Measurements from ENCODE around the gene BATF3.
"Not testable (repeated sequence)": the region's sequence is repeated elsewhere in the genome, so short reads cannot be mapped to it uniquely, and the experiment has no call there.

BATF3 gene

DNA sequence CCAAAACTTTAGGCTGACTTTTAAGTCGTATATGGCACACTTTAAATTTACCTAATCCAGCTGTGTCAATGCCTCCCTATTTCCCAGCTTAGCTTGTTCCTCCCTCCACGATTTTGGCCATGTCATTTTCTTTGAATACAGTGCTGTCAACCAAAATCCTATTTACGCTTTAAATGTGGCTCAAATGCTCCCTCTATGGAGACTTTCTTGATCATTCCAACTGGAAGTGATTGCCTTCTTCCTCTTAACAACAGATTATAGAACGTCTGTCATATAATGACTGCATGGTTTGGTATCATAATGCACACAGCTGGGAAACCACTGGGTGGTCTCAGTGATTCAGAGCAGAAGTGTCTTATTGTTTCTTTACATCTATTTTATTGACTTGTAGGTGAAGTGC lies 18.9 kb upstream of the BATF3 start:
- DNase-seq (ENCODE audit: low read depth), result peak; percentile 23
- no peak overlapping the region for H3K4me3 ChIP-seq (replicated peaks; ENCODE audit: low read depth, low read length)
- TF ChIP-seq, protein P1, sequence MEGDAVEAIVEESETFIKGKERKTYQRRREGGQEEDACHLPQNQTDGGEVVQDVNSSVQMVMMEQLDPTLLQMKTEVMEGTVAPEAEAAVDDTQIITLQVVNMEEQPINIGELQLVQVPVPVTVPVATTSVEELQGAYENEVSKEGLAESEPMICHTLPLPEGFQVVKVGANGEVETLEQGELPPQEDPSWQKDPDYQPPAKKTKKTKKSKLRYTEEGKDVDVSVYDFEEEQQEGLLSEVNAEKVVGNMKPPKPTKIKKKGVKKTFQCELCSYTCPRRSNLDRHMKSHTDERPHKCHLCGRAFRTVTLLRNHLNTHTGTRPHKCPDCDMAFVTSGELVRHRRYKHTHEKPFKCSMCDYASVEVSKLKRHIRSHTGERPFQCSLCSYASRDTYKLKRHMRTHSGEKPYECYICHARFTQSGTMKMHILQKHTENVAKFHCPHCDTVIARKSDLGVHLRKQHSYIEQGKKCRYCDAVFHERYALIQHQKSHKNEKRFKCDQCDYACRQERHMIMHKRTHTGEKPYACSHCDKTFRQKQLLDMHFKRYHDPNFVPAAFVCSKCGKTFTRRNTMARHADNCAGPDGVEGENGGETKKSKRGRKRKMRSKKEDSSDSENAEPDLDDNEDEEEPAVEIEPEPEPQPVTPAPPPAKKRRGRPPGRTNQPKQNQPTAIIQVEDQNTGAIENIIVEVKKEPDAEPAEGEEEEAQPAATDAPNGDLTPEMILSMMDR (IDR thresholded peaks at IDR 0.05; ENCODE audit: low read length, missing control alignments), result peak; percentile 16

DNA sequence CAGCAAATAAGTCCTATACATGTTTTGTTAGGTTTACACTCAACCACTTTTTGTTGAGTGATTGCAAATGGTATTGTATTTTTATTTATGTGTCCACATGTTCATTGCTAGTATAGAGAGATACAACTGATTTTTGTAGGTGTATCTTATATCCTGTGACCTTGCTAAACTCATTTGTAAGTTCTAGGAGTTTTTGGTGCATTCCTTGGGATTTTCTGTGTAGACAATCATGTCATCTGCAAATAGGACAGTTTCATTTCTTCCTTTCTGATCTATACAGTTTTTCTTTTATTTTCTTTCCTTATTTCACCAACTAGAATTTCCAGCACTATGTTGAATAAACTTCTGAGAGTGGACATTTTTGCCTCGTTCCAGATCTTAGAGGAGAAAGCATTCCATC lies 16.5 kb upstream of the BATF3 start:
- TF ChIP-seq, protein P1 (IDR thresholded peaks at IDR 0.05; ENCODE audit: low read length, missing control alignments), result no peak
- H3K4me3 ChIP-seq (replicated peaks; ENCODE audit: low read depth, low read length), result no peak overlapping the region
- no peak for DNase-seq (ENCODE audit: low read depth)

DNA sequence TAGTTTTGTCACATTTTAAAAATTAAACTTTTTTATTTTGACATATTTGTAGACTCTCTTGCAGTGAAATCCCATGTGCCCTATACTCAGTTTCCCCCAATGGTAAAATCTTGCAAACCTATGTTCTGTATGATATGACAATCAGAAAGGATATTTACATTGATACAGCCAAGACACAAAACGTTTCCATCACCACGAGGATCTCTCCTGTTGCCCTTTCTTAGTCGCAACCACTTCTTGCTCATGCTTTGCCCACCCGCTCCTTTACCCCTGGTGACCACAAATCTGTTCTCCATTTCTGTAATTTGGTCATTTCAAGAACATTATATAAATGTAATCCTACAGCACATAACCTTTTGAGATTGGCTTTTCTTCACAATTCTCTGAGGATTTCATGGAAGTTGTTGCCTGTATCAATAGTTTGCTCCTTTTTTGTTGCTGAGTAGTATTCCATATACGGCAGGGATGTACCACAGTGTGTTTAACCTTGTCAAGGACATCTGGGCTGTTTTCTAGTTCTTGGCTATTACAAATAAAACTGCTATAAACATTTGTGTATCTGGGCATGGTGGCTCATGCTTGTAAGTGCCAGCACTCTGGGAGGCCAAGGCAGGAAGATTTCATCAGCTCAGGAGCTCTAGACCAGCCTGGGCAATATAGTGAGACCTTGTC lies 14.0 kb upstream of the BATF3 start:
- no peak for DNase-seq (ENCODE audit: low read depth)
- TF ChIP-seq, protein P1 (IDR thresholded peaks at IDR 0.05; ENCODE audit: low read length, missing control alignments), result no peak
- H3K4me3 ChIP-seq (replicated peaks; ENCODE audit: low read depth, low read length), result no peak overlapping the region

DNA sequence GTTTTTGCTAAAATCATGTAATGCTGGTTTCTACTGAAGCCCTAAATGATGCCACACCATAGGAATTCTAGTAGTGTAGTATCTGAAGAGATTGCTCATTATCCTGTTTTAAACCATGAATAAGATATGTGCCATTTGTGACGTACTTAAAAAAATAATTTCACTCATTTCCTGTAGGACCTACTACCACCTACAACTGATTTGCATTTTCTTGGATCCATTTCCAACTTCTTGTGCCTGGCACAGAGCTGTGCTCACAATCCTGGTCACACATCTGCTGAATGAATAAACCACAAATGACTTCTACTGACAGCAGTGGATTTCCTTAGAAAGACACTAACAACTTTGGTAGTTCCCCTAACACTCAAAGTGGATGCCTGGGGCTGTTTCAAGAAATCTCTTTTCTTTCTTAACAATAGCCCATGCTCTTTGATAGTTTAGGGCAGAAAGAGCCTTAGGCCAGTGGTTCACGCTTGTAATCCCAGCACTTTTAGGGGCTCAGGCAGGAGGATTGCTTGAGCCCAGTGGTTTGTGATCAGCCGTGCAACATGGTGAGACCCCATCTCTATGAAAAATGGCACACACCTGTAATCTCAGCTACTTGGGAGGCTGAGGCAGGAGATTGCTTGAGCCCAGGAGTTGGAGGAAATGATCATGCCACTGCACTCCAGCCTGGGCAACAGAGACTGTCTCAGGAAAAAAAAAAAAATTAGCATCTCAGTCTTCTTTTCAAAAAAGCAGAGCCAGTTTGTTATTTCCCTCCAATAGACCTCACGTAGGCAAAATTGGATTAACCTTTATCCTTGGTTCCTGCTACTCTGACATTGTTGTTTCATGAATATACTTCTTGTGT lies 13.0 kb upstream of the BATF3 start:
- DNase-seq (ENCODE audit: low read depth), result peak; percentile 64
- TF ChIP-seq, protein P1 (IDR thresholded peaks at IDR 0.05; ENCODE audit: low read length, missing control alignments), result no peak
- H3K4me3 ChIP-seq (replicated peaks; ENCODE audit: low read depth, low read length), result no peak overlapping the region

DNA sequence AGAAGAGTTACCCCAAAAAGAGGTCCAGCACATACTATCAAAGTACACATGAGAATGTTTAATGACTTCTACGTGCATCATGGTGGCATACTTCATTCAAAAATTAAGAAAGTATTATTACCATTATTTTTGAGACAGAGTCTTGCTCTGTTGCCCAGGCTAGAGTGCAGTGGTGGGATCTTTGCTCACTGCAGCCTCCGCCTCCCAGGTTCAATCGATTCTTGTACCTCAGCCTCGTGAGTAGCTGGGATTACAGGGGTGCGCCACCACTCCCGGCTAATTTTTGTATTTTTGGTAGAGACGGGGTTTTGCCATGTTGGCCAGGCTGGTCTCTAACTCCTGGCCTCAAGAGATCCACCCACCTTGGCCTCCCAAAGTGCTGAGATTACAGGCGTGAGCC lies 12.3 kb upstream of the BATF3 start:
- DNase-seq (ENCODE audit: low read depth); H3K4me3 ChIP-seq (replicated peaks; ENCODE audit: low read depth, low read length): not testable (repeated sequence)

DNA sequence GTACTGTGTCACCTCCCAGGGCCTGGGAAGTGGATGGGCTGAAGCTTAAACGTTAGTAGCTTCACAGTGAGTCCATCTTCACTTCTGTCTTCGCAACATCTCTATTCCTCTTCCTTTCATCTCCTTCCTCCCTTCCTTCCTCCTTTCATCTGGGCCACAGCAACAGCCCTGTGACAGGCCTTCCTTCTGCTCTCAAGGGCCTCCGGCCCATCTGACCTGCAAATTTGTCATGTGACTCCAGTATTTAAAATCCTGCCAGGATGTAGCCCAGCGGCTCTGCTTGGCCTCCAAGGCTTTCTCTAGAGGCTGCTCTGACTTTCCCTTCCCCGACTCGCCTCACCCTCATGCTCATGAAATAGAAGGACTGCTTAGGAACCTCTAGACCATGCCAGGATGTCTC lies 10.9 kb upstream of the BATF3 start:
- TF ChIP-seq, protein P1 (IDR thresholded peaks at IDR 0.05; ENCODE audit: low read length, missing control alignments), result no peak
- no peak for DNase-seq (ENCODE audit: low read depth)
- H3K4me3 ChIP-seq (replicated peaks; ENCODE audit: low read depth, low read length), result no peak overlapping the region

DNA sequence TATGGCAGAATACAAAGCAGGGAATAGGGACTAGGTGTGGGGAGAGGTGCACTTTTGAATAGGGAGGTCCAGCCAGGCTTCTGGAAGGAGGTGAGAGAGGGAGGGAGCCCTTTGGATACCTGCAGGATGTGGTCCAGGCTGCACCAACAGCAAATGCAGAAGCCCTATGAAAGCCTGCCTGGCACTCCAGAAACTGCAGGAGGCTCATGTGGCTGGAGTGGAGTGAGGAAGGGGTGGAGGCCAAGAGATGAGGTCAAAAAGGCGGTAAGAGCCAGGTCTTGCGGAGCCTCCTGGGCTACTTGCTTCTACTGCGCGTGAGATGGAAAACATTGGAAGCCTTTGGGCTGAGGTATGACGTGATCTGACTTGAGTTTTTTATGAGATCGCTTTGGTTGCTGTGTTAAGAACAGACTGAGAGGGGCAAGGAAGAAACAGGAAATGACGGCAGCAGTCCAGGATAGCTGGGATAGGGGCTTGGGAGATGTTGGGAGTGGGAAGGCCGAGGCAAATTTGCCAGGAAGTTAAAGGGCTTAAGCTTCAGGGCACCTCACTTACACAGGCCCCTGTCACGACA lies 4.4 kb upstream of the BATF3 start:
- no peak overlapping the region for H3K4me3 ChIP-seq (replicated peaks; ENCODE audit: low read depth, low read length)
- DNase-seq (ENCODE audit: low read depth), result no peak
- TF ChIP-seq, protein P1 (IDR thresholded peaks at IDR 0.05; ENCODE audit: low read length, missing control alignments), result no peak

All from fibroblast of pulmonary artery (primary cell).